Vagina (tissue), 2 donors: ENCODE results near the gene SAAL1. TPM values are rescaled to one million over a fixed set of nuclear protein-coding genes. Genes with fewer than 3 reads are reported as not detected.
A peak's percentile ranks its signal among the peaks of the same experiment; 100 is the strongest.

Source experiments
- DNase-seq, 2 donors: peaks; one replicate each; pipeline ENCODE4 v3.0.0-alpha.2; 2017; ENCODE audit errors: extremely low spot score in 2 of 2
- H3K27ac ChIP-seq: fragments of 200-600 bp; sonication (generic); one replicate; pipeline ENCODE4 v1.5.1; 2019
- H3K27me3 ChIP-seq: fragments of 200-600 bp; sonication (generic); one replicate; pipeline ENCODE4 v1.5.1; 2019
- H3K36me3 ChIP-seq, 2 donors: fragments of 200-600 bp; sonication (generic); one replicate each; pipeline ENCODE4 v1.5.1; 2017 to 2019
- H3K4me1 ChIP-seq: fragments of 200-600 bp; sonication (generic); one replicate; pipeline ENCODE4 v1.5.1; 2019
- H3K4me3 ChIP-seq, 2 donors: fragments of 200-600 bp; sonication (generic); 1 replicate in 1 of 2; 2 replicates in 1 of 2; pipeline ENCODE4 v1.5.1; 2016 to 2019
- H3K9me3 ChIP-seq: fragments of 200-600 bp; sonication (generic); one replicate; pipeline ENCODE4 v1.5.1; 2019
- CTCF ChIP-seq, 3 experiments: fragments of 450-650 bp in 2 of 3; fragments of 200-600 bp in 1 of 3; sonication (generic) in 1 of 3; IDR thresholded peaks; one replicate each; pipeline ENCODE4 v1.5.1; 2017 to 2019; ENCODE audit warnings: antibody characterized with exemption in 3 of 3, mild to moderate bottlenecking in 2 of 3, moderate library complexity in 2 of 3
- POLR2A ChIP-seq, 2 donors: fragments of 450-650 bp; IDR thresholded peaks; one replicate each; pipeline ENCODE4 v1.6.1; 2017; ENCODE audit warnings: antibody characterized with exemption in 2 of 2, mild to moderate bottlenecking in 2 of 2, moderate library complexity in 2 of 2
- POLR2AphosphoS5 ChIP-seq, 2 donors: sonication (generic); formaldehyde crosslinking; IDR thresholded peaks; one replicate each; pipeline ENCODE4 v1.9.0; 2017; ENCODE audit warnings: antibody characterized with exemption in 2 of 2, mild to moderate bottlenecking in 2 of 2, low read depth in 1 of 2; ENCODE audit not compliant: insufficient read depth in 1 of 2
- intact Hi-C: fragments of 100-400 bp; cut with DNase I; formaldehyde crosslinking; loops from one replicate; pipeline ENCODE4 v1.15.1; 2023
- total RNA-seq: library from RNA; depleted of rRNA; stranded (reverse); fragments of >200 nt; gene quantifications from one replicate; pipeline ENCODE4 v1.2.3, GENCODE V29; 2016

The SAAL1 gene
- total RNA-seq, 1 donor from 2014 or later, result 15.2 TPM

GRCh38 chr11:18115360-18116127, 9.7 kb upstream of the SAAL1 start:
- Histone ChIP-seq H3K9me3 (no peaks in the 10 kb centered on the region), H3K4me3 (no peak overlapping the region), H3K27ac (no peak overlapping the region), H3K4me1 (no peaks in the 10 kb centered on the region), H3K27me3 (no peaks in the 10 kb centered on the region), H3K36me3 (no peaks in the 10 kb centered on the region)
- intact Hi-C loops, result loop anchor here (10.0 kb wide), 1 partner anchor 619 kb away; no protein-coding TSS in a partner anchor
- no peak for DNase-seq
- TF ChIP-seq POLR2A (IDR thresholded peaks at IDR 0.05), result no peak
- peak in 2 of 3 experiments; percentile 62 to 67 for TF ChIP-seq CTCF (IDR thresholded peaks at IDR 0.05)

GRCh38 chr11:18111005-18111404, 5.1 kb upstream of the SAAL1 start:
- no peaks in the 10 kb centered on the region for H3K9me3 ChIP-seq
- H3K4me3 ChIP-seq, result no peak overlapping the region
- H3K27me3 ChIP-seq, result no peaks in the 10 kb centered on the region
- no peak for DNase-seq
- H3K27ac ChIP-seq, result no peak overlapping the region
- no peak for TF ChIP-seq POLR2A (IDR thresholded peaks at IDR 0.05)
- intact Hi-C loops, result loop anchor here (10.0 kb wide), 1 partner anchor 624 kb away; no protein-coding TSS in a partner anchor
- H3K36me3 ChIP-seq, result no peaks in the 10 kb centered on the region
- peaks cover 7% of the 10 kb centered on the region for H3K4me1 ChIP-seq

GRCh38 chr11:18108254-18108653, 2.4 kb upstream of the SAAL1 start:
- Histone ChIP-seq H3K4me3 (no peak overlapping the region), H3K4me1 (peaks cover 21% of the 10 kb centered on the region), H3K27me3 (no peaks in the 10 kb centered on the region), H3K9me3 (no peaks in the 10 kb centered on the region), H3K27ac (no peak overlapping the region), H3K36me3 (no peaks in the 10 kb centered on the region)
- no peak for TF ChIP-seq CTCF (IDR thresholded peaks at IDR 0.05)
- TF ChIP-seq POLR2A (IDR thresholded peaks at IDR 0.05), result no peak
- no peak for TF ChIP-seq POLR2AphosphoS5 (IDR thresholded peaks at IDR 0.05; ENCODE audit: insufficient read depth in 1 of 2, low read depth in 1 of 2)
- intact Hi-C loops, result no loop called here
- DNase-seq, result no peak

- no peak overlapping the region for H3K27ac ChIP-seq
- H3K27me3 ChIP-seq, result no peaks in the 10 kb centered on the region
- no peak for DNase-seq
- intact Hi-C loops, result no loop called here
- TF ChIP-seq POLR2A (IDR thresholded peaks at IDR 0.05), result no peak
- TF ChIP-seq CTCF (IDR thresholded peaks at IDR 0.05), result no peak
- no peak for TF ChIP-seq POLR2AphosphoS5 (IDR thresholded peaks at IDR 0.05; ENCODE audit: insufficient read depth in 1 of 2, low read depth in 1 of 2)
- peaks cover 21% of the 10 kb centered on the region for H3K4me1 ChIP-seq
- no peaks in the 10 kb centered on the region for H3K36me3 ChIP-seq
- H3K9me3 ChIP-seq, result no peaks in the 10 kb centered on the region
- H3K4me3 ChIP-seq, result peak overlapping the region in 1 of 2 donors; percentile 91
These were observed 806 bp upstream of the SAAL1 start for GRCh38 chr11:18106688-18107087.

- intact Hi-C loops, result no loop called here
These were observed 638 bp downstream of the SAAL1 start for GRCh38 chr11:18105086-18105801.

More at GRCh38 chr11:18105086-18105801, 638 bp downstream of the SAAL1 start:
- Histone ChIP-seq H3K27ac (peak overlapping the region; percentile 59), H3K4me3 (peak overlapping the region; percentile 71 to 91), H3K36me3 (no peaks in the 10 kb centered on the region), H3K4me1 (peaks cover 21% of the 10 kb centered on the region), H3K9me3 (no peaks in the 10 kb centered on the region), H3K27me3 (no peaks in the 10 kb centered on the region)
- DNase-seq, result no peak
- TF ChIP-seq CTCF (IDR thresholded peaks at IDR 0.05) (no peak), POLR2AphosphoS5 (IDR thresholded peaks at IDR 0.05; ENCODE audit: insufficient read depth in 1 of 2, low read depth in 1 of 2) (no peak), POLR2A (IDR thresholded peaks at IDR 0.05) (no peak)
